ENCODE results near the gene ITIH5.

The ITIH5 gene

DNA sequence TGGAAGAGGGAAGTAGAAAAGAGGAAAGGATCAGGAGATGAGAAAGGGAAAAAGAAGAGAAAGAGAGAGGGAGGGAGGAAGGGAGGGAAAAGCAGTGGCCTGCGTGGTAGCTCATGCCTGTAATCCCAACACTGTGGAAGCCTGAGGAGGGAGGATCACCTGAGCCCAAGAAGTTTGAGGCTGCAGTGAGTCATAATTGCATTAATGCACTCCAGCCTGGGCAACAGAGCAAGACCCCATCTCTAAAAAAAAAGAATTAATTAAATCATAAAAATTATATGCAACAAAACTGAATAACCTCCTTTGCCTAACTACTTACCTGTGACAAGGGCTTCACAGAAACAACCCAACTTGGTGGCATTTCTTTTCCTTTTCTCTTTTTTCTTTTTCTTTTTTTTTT lies 148.1 kb downstream of the ITIH5 start:
- DNase-seq (ENCODE audit: low read depth), result no peak

DNA sequence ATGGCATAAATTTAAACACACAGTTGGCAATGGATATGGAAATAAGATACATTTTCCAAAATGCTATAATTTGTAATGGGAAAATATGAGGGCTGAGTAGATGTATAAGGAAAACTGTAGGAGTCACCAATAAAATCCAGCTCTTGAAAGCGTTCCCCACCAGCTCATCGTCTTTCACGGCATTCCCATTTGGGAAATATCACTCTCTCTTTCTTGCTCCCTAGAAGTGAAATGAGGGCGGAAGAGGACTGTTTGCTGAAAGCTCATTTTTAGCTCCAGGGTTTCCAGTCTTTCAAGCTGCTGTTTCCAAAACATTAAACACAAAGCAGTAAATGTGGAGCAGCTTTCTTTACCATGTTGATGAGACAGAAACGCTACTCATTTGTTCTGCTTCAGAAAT lies 151.3 kb downstream of the ITIH5 start:
- no peak for DNase-seq (ENCODE audit: low read depth)

DNA sequence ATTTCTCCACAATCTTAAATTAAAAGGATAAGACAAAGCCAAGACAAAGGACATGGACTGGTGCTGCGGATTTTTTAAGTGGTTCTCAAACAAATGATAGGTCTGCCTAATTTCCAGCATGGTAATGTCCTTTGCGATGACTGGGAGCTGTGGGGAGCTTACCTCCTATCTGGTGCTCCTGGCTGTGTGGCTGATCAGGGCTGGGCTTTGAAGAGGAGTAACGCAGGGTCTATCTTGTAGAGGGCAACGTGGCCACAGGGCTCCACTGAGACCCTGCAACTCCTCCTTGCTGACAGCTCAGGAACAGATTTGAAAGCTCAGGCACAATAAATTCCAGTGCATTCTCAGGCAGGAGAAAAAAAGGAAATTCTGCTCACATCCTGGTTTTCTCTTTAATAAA lies 152.8 kb downstream of the ITIH5 start:
- DNase-seq (ENCODE audit: low read depth), result no peak

DNA sequence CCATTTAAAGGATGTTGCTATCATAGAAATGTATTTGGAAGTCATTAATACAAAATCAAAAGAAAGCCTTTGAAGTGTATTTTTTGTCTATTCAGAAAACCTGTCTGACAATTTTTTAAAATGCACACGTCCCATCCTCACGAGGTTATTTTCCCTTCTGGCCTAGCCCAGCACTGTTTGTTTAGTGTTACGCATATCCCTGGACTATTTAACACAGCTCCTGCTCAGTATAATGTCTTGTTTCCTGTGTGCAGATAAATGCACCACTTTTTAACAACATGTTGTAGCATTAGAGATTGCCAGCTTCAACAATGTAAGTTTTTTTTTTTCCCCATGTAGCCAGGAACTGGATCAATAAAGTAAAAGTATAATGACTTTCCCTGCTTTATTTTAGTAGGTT lies 153.3 kb downstream of the ITIH5 start:
- no peak for DNase-seq (ENCODE audit: low read depth)

DNA sequence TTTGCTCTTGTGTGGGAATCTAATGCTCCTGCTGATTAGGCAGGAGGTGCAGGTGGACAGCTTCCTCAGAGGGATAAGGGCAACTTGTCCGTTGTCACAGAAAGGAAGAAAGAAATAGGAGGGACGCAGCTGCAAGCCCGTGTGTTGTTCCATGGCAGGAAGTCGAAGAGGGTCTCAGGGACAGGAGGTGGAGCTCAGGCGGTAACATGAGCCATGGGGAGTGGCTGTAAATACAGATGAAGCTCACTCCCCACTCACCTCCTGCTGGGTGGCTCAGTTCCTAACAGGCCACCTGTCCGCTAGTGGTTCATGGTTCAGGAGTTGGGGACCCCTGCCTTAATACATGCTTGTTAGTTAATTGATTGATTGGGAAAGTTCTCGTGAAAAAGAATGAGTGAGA lies 154.3 kb downstream of the ITIH5 start:
- DNase-seq (ENCODE audit: low read depth), result no peak

DNA sequence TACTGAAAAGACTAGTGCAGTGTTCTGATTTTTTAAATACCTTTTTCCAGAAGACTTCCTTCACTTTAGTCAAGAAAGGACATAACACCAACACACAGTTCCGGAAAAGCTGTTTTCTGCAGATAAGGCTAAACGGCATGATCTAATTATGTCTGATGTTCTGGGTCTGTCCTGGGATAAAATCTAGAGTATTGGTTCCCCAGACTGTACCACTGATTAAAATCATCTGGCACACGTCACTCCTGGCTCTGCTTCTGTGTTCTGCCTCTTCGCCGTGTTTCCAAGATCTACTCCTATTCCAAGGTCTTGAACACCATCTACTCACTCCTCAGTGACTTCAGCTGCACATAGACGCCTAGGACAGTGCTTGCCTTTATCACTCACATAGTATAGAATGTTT lies 155.2 kb downstream of the ITIH5 start:
- DNase-seq (ENCODE audit: low read depth), result no peak

Measured in non-pigmented ciliary epithelial cell (primary cell).